Activated naive CD8-positive, alpha-beta T cell treated with anti-CD3 and anti-CD28 coated beads, Interleukin-2, amount 50 U/mL, for 16 hours (primary cell): ENCODE data around the gene SLC43A3.

Experiments used
- DNase-seq: peaks from one replicate; pipeline ENCODE4 v3.0.0-alpha.2; 2020; ENCODE audit warnings: low read depth, low spot score

Gene SLC43A3

DNA sequence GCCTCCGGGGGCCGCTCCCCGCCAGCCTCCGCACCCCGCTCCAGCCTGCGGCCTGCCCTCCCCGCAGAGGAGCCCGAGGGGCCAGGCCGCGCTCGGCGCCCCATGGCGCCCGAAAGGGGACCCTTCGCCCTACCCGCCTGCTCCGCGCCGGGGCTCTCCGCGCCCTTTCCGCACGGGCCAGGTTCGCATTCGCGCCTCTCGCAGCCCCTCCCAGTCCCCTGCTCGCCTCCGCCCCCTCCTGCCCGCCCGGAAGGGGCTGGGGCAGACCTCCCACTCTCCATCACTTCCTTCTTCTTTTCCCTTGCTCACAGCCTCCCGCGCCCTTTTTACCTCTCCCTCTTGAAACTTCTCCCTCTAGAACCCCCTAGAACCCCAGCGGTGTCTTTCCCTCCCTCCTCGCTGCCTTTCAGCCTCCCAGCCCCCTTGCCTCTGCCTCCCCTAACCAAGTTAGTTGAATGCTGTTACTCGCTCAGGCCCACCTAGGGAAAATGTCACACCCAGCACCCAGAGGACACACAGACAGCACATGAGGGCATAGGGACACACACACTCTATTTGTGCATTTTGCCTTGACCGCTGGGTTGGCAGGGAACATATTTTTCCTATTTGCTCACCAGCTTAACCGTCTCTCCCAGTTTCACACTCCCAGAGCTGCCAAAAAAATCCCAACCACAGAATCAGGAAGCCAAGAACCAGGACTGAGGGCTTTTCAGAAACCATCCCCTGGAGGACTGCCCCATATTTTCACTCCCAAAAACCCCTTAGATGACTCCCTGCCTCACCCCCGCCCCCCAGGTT lies at the start of gene SLC43A3:
Gene SLC43A3 (minus strand): TSS at position 193 of the 798 bp plus-strand sequence. CDS start 949 bp downstream, outside the sequence.
- peak; percentile 58 for DNase-seq

- no peak for DNase-seq
These were observed 49.3 kb upstream of the SLC43A3 start for GRCh38 chr11:57476047-57476756.

DNA sequence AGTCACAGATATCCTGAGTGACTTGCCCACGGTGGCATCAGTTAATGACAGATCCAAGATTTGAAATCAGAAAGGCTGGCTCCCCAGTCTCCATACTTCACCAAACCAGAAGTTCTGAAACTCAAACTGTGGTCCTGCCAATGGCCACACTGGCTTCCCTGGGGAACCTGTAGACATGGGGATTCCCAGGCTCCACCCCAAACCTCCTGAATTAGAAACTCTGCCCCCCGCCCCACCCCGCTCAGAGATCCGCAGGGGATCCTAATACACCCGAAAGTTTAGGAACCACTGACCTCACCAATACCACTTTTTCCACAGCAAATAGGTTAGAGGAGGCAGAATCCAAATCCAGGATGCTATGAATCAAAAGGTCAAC lies 48.7 kb upstream of the SLC43A3 start:
- no peak for DNase-seq

- DNase-seq, result no peak
These were observed 48.3 kb upstream of the SLC43A3 start for GRCh38 chr11:57475191-57475590.

- DNase-seq, result no peak
These were observed 47.8 kb upstream of the SLC43A3 start for GRCh38 chr11:57474803-57475115.

GRCh38 chr11:57474017-57474802 lies 47.3 kb upstream of the SLC43A3 start:
- DNase-seq, result no peak

- no peak for DNase-seq
These were observed 46.4 kb upstream of the SLC43A3 start for GRCh38 chr11:57473285-57473841.

- DNase-seq, result no peak
These were observed 44.6 kb upstream of the SLC43A3 start for GRCh38 chr11:57471496-57471895.

- no peak for DNase-seq
These were observed 42.3 kb upstream of the SLC43A3 start for GRCh38 chr11:57469268-57469667.

GRCh38 chr11:57468276-57468675 lies 41.4 kb upstream of the SLC43A3 start:
- DNase-seq, result no peak

- DNase-seq, result no peak
These were observed 40.7 kb upstream of the SLC43A3 start for GRCh38 chr11:57467508-57468157.

DNA sequence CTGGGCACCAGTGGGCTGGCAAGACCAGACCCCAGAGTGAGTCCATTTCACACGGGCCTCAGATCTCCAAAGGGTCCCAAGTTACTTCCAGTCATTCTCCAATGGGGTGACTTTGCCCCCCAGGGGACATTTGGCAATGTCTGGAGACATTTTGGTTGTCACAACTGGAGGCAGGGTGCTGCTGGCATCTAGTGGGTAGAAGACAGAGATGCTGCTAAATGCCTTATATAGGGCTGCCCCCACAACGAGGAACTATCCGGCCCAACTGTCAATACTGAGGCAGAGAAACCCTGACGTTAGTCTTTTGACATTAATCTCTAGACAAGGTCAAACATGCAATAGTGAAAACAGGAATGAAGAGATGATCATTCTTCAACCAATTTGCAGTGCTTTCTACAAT lies 39.8 kb upstream of the SLC43A3 start:
- no peak for DNase-seq

GRCh38 chr11:57464539-57465181 lies 37.7 kb upstream of the SLC43A3 start:
- no peak for DNase-seq

- no peak for DNase-seq
These were observed 37.0 kb upstream of the SLC43A3 start for GRCh38 chr11:57463671-57464538.

GRCh38 chr11:57462597-57462996 lies 35.7 kb upstream of the SLC43A3 start:
- no peak for DNase-seq

DNA sequence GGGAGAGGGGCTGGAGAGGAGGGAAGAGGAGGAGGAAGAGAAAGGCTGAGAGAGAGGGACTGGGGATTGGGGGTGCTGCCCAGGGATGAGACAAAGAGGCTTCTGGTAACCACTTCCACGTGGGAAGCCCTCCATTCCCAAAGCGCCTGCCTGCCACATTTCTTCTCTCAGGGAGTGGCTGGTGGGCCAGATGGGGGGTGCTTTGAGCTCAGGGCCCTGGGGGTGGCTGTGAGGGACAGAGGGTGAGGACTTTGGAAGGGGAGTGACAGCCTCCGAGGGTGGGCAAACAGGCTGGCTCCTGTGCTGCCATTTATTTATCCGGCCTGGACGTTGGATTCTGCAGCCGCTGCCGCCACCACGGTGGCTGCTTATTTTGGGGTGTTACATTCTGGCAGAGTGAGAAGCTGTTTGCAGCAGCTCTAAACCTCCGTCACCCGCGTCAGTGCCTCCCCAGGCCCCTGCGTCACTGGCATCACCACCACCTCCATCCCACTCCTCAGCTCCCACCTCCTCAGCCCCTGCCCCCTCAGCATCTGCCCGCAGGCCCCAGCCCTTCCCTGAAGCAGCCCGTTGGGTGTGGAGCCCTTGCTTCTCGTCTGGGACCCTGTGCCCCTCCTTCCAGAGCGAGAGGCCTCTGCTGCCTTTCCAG lies 35.0 kb upstream of the SLC43A3 start:
- DNase-seq, result no peak

DNA sequence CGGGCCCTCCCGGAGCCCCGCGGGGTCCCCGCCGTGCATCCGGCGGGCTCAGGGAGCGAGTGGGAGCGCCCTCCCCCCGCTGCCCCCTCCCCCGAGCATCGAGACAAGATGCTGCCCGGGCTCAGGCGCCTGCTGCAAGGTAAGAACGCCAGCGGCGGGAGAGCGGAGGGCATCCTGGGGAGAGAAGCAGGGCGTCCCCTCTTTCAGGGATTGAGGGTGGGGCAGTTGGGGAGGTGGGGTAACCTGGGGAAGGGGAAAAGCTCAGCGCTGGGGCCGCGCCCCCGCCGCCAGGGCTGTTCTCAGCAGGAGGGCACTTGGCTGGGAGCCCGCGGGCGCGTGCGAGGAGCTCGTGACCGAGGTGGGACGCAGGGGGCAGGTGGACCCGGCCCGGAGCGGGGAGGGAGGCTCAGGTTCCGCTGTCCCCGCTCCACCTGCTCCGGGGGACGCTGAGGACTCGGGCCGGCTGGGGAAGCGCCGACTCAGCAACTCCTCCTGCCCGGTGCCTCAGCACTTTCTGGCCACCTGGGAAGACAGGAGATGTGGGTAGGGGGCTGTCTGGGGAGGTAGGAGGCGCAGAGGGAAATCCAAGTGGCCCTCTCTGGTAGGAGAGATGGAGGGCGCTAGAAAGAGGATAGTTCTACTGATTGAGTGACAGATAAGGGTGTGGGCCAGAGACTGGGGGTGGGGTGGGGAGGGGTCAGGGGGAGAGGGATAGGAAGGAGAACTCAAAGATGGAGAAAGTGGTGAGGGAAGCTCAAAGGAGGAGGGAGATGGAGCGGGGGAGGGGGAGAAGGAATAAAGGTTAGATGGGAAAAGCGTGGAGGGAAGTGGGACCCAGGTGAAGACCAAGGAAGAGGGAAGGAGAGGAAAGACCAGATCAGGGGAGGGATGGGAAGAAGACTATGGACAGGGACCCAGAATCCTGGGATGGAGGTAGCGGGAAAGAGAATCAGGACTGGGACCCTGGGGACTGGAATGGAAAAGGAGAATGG lies 34.1 kb upstream of the SLC43A3 start:
- DNase-seq, result no peak

- no peak for DNase-seq
These were observed 33.3 kb upstream of the SLC43A3 start, which contains the start of gene RTN4RL2 for GRCh38 chr11:57460022-57460757. Gene RTN4RL2, plus strand, starts transcription at chr11:57460528. Its CDS starts 338 bp downstream, at chr11:57460866.
